SK-N-SH (cell line): ENCODE measurements around the gene HIPK2. TPM values are rescaled to one million over a fixed set of nuclear protein-coding genes. Genes with fewer than 3 reads are reported as not detected.

Experiments
- CTCF ChIA-PET: fragments of 300-600, 350-600 bp; formaldehyde crosslinking; extraction: SDS; loops from one replicate; lab custom pipeline; 2021; lab: Yijun Ruan, JAX
- POLR2A ChIA-PET: fragments of 350-600 bp; sonication (Branson Sonifier 250); formaldehyde crosslinking; extraction: SDS; loops from one replicate; lab custom pipeline; 2020; ENCODE audit warnings: antibody characterized with exemption, inconsistent platforms; lab: Yijun Ruan, JAX
- DNase-seq: peaks from one replicate; pipeline ENCODE4 v3.0.0; 2012
- H2AFZ ChIP-seq: fragments of 200-600 bp; sonication (generic); 2 replicates; pipeline ENCODE4 v1.8.1; 2016; ENCODE audit warnings: antibody characterized with exemption, mild to moderate bottlenecking, low read depth
- H3F3A ChIP-seq: fragments of 200-600 bp; sonication (generic); replicated peaks from 2 replicates; pipeline ENCODE3; 2016; ENCODE audit warnings: antibody characterized with exemption, mild to moderate bottlenecking; ENCODE audit not compliant: insufficient read depth
- H3K27ac ChIP-seq, 2 experiments: fragments of 200-500 bp in 1 of 2; fragments of 200-600 bp in 1 of 2; sonication (Bioruptor generic) in 1 of 2; sonication (generic), shearing (Covaris generic) in 1 of 2; 2 replicates each; pipeline versions ENCODE4 v1.5.1 to v1.6.1; 2014 to 2016; ENCODE audit warnings: low read depth in 2 of 2, inconsistent platforms in 1 of 2, low read length in 1 of 2, mild to moderate bottlenecking in 1 of 2, mixed read lengths in 1 of 2
- H3K27me3 ChIP-seq: fragments of 200-600 bp; sonication (generic), shearing (Covaris generic); 2 replicates; pipeline ENCODE4 v1.6.1; 2016; ENCODE audit warnings: mixed run types; ENCODE audit not compliant: insufficient read depth
- H3K36me3 ChIP-seq, 2 experiments: fragments of 200-500 bp in 1 of 2; fragments of 200-600 bp in 1 of 2; sonication (Bioruptor generic) in 1 of 2; sonication (generic) in 1 of 2; replicated peaks in 1 of 2; 2 replicates each; pipeline versions ENCODE3 to v1.5.1; 2014 to 2016; ENCODE audit warnings: low read length in 1 of 2, mild to moderate bottlenecking in 1 of 2; ENCODE audit not compliant: insufficient read depth in 2 of 2, control insufficient read depth in 1 of 2
- H3K4me1 ChIP-seq, 2 experiments: fragments of 200-500 bp in 1 of 2; fragments of 200-600 bp in 1 of 2; sonication (Bioruptor generic) in 1 of 2; sonication (generic), shearing (Covaris generic) in 1 of 2; 2 replicates each; pipeline versions ENCODE4 v1.5.1 to v1.6.1; 2014 to 2016; ENCODE audit warnings: low read depth in 1 of 2, low read length in 1 of 2, mixed run types in 1 of 2; ENCODE audit not compliant: insufficient read depth in 2 of 2, control insufficient read depth in 1 of 2
- H3K4me2 ChIP-seq: fragments of 200-600 bp; sonication (generic), shearing (Covaris generic); 2 replicates; pipeline ENCODE4 v1.6.1; 2017; ENCODE audit warnings: mixed run types
- H3K4me3 ChIP-seq, 2 experiments: fragments of 200-500 bp in 1 of 2; fragments of 200-600 bp in 1 of 2; sonication (Bioruptor generic) in 1 of 2; sonication (generic), shearing (Covaris generic) in 1 of 2; 2 replicates each; pipeline versions ENCODE4 v1.5.1 to v1.8.1; 2014 to 2016; ENCODE audit warnings: low read depth in 2 of 2, inconsistent platforms in 1 of 2, low read length in 1 of 2, mild to moderate bottlenecking in 1 of 2, mixed read lengths in 1 of 2, moderate library complexity in 1 of 2
- H3K79me2 ChIP-seq: fragments of 200-600 bp; sonication (generic); 2 replicates; pipeline ENCODE4 v1.8.1; 2017; ENCODE audit warnings: mild to moderate bottlenecking; ENCODE audit not compliant: insufficient read depth
- H3K9ac ChIP-seq: fragments of 200-600 bp; sonication (generic); 2 replicates; pipeline ENCODE4 v1.6.1; 2017; ENCODE audit warnings: mixed run types
- H3K9me2 ChIP-seq: fragments of 200-600 bp; sonication (generic); 2 replicates; pipeline ENCODE4 v1.6.1; 2017; ENCODE audit warnings: mixed run types
- H3K9me3 ChIP-seq: fragments of 200-600 bp; sonication (generic); 2 replicates; pipeline ENCODE4 v1.6.1; 2017; ENCODE audit warnings: mixed run types, mild to moderate bottlenecking, moderate library complexity
- H4K20me1 ChIP-seq: fragments of 200-600 bp; sonication (generic); 2 replicates; pipeline ENCODE4 v1.6.1; 2017; ENCODE audit warnings: mild to moderate bottlenecking, mixed run types; ENCODE audit not compliant: insufficient read depth
- CHD2 ChIP-seq: fragments of 150-350 bp; IDR thresholded peaks from 2 replicates; pipeline ENCODE4 v1.6.1; 2018; ENCODE audit warnings: low read length; ENCODE audit not compliant: partially characterized antibody
- EP300 ChIP-seq, 2 experiments: IDR thresholded peaks; 2 replicates each; pipeline versions ENCODE4 v1.4.0 to v1.6.1; 2012; ENCODE audit warnings: borderline replicate concordance in 1 of 2, low read depth in 1 of 2, low read length in 1 of 2
- EZH2phosphoT487 ChIP-seq: fragments of 200-600 bp; sonication (generic); IDR thresholded peaks from 2 replicates; pipeline ENCODE4 v1.6.1; 2017; ENCODE audit warnings: low read depth, mixed run types, mild to moderate bottlenecking, antibody characterized with exemption, moderate library complexity, borderline replicate concordance
- FOSL2 ChIP-seq: IDR thresholded peaks from 2 replicates; pipeline ENCODE4 v1.4.0; 2012; ENCODE audit warnings: low read depth, mild to moderate bottlenecking, moderate library complexity, borderline replicate concordance
- FOXJ3 ChIP-seq: sonication (generic); formaldehyde crosslinking; IDR thresholded peaks from 2 replicates; pipeline ENCODE4 v1.5.1; 2020; ENCODE audit warnings: mild to moderate bottlenecking, missing genetic modification reagents
- GABPA ChIP-seq: IDR thresholded peaks from 2 replicates; pipeline ENCODE4 v1.4.0; 2012; ENCODE audit warnings: low read depth, mild to moderate bottlenecking
- JUND ChIP-seq: IDR thresholded peaks from 2 replicates; pipeline ENCODE4 v1.4.0; 2012
- NRF1 ChIP-seq: IDR thresholded peaks from 2 replicates; pipeline ENCODE4 v1.6.1; 2012; ENCODE audit warnings: low read depth, mild to moderate bottlenecking, low read length
- POLR2AphosphoS5 ChIP-seq: IDR thresholded peaks from 2 replicates; pipeline ENCODE4 v1.6.1; 2012; ENCODE audit warnings: low read depth, low read length
- RCOR1 ChIP-seq: fragments of 150-350 bp; IDR thresholded peaks from 2 replicates; pipeline ENCODE4 v1.6.1; 2017; ENCODE audit warnings: antibody characterized with exemption, low read length
- RXRA ChIP-seq: IDR thresholded peaks from 2 replicates; pipeline ENCODE4 v1.4.0; 2012; ENCODE audit warnings: low read depth, mild to moderate bottlenecking, borderline replicate concordance
- SMC3 ChIP-seq: IDR thresholded peaks from 2 replicates; pipeline ENCODE4 v1.6.1; 2012; ENCODE audit warnings: low read depth, low read length, improper control_type of control experiment
- TEAD4 ChIP-seq: IDR thresholded peaks from 2 replicates; pipeline ENCODE4 v1.4.0; 2012; ENCODE audit warnings: mild to moderate bottlenecking, borderline replicate concordance; ENCODE audit not compliant: insufficient read depth
- WGBS: methylation state at CpG from one replicate; pipeline ENCODE4 v1.1.6; 2017; ENCODE audit warnings: low lambda C conversion rate; 5-methylcytosine and 5-hydroxymethylcytosine counted together
- polyA plus RNA-seq, 3 experiments: library from polyadenylated mRNA; depleted of rRNA; stranded (reverse); fragments of >200 nt; gene quantifications; 2 replicates each; pipeline ENCODE4 v1.2.3, GENCODE V29; 2012
- TF ChIP-seq, protein P1 (sequence below): IDR thresholded peaks from 2 replicates; pipeline ENCODE4 v1.4.0; 2012; ENCODE audit warnings: low read depth, borderline replicate concordance
- TF ChIP-seq, protein P2 (sequence below): IDR thresholded peaks from 2 replicates; pipeline ENCODE4 v1.4.0; 2012; ENCODE audit warnings: low read depth
- TF ChIP-seq, protein P3 (sequence below): fragments of 150-350 bp; IDR thresholded peaks from 2 replicates; pipeline ENCODE4 v1.6.1; 2016; ENCODE audit warnings: mild to moderate bottlenecking, low read depth, low read length
- TF ChIP-seq, protein P4 (sequence below): IDR thresholded peaks from 2 replicates; pipeline ENCODE4; 2012
- TF ChIP-seq, protein P5 (sequence below): IDR thresholded peaks from 2 replicates; pipeline ENCODE4 v1.6.1; 2012; ENCODE audit warnings: mild to moderate bottlenecking, low read depth, low read length, moderate library complexity

Gene HIPK2
- polyA plus RNA-seq, 1 of the 3 experiments (the other 2 are of a cell fraction): 14.2 TPM

DNA sequence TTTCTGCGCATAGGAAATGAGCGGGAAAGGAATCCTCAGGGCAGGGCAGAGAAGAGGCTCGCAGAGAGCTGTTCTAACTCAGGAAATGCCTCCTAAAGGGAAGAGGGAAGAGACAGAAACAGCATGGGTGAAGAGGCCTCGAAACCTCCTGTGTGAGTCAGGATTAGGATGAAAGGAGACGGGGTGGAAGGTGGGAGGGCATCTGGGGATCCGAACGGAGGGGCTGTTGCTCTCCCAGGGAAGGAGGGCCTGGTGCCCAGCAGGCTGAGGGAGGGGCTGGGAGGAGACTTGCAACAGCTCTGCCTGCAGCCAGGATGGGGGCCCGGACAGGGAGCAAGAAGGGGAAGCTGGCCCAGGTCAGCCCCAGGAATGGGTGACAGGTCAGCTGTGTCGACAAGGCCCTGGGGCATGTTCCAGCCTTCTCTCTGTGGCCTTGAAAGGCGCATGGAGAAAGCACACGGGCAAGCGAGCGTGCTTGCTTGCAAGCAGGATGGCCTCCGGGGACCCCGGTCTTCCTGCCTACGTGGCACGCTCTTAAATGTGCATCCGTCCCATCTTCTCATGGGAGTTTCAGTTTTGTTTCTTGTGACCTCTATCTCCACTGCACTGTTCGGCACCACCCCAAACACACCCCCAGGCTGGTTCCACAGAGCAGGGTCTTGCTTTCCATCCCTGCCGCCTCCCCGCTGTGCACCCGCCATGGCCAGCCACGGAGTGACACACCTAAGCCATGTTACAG, 63.5 kb downstream of the HIPK2 start:
- H3K4me1 ChIP-seq: peaks cover 6 to 9% of the 10 kb centered on the region in 2 experiments; a peak in 3 of 4 replicates
- H3K9me2 ChIP-seq: no peaks in the 10 kb centered on the region
- no peaks in the 10 kb centered on the region for H3F3A ChIP-seq
- no peaks in the 10 kb centered on the region for H3K27me3 ChIP-seq
- H2AFZ ChIP-seq: no peak overlapping the region
- POLR2A ChIA-PET: no interaction called here
- TF ChIP-seq, protein P1, sequence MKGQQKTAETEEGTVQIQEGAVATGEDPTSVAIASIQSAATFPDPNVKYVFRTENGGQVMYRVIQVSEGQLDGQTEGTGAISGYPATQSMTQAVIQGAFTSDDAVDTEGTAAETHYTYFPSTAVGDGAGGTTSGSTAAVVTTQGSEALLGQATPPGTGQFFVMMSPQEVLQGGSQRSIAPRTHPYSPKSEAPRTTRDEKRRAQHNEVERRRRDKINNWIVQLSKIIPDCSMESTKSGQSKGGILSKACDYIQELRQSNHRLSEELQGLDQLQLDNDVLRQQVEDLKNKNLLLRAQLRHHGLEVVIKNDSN: no peak
- TF ChIP-seq NRF1 (no peak), RCOR1 (no peak), EP300 (IDR thresholded peaks at IDR 0.05; ENCODE audit: borderline replicate concordance in 1 of 2, low read depth in 1 of 2, low read length in 1 of 2) (no peak), FOXJ3 (CRISPR knock-in tag) (no peak), JUND (no peak), POLR2AphosphoS5 (no peak), TEAD4 (no peak), SMC3 (no peak)
- TF ChIP-seq, protein P2, sequence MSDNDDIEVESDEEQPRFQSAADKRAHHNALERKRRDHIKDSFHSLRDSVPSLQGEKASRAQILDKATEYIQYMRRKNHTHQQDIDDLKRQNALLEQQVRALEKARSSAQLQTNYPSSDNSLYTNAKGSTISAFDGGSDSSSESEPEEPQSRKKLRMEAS: no peak
- no peak overlapping the region for H3K9ac ChIP-seq
- H3K36me3 ChIP-seq: peaks cover 25 to 41% of the 10 kb centered on the region in 2 experiments
- no peak for DNase-seq
- H3K4me2 ChIP-seq: no peak overlapping the region
- no peak overlapping the region for H3K4me3 ChIP-seq
- CTCF ChIA-PET: interaction anchor here (0.6 kb wide), 1 partner anchor 38 kb away, joined by 3 read pairs; no protein-coding TSS in a partner anchor
- H3K9me3 ChIP-seq: no peaks in the 10 kb centered on the region
- H4K20me1 ChIP-seq: peaks cover 86% of the 10 kb centered on the region
- peaks cover 88% of the 10 kb centered on the region for H3K79me2 ChIP-seq
- H3K27ac ChIP-seq: no peak overlapping the region
- WGBS: 94% methylated on average over 22 of the region's 23 CpGs

DNA sequence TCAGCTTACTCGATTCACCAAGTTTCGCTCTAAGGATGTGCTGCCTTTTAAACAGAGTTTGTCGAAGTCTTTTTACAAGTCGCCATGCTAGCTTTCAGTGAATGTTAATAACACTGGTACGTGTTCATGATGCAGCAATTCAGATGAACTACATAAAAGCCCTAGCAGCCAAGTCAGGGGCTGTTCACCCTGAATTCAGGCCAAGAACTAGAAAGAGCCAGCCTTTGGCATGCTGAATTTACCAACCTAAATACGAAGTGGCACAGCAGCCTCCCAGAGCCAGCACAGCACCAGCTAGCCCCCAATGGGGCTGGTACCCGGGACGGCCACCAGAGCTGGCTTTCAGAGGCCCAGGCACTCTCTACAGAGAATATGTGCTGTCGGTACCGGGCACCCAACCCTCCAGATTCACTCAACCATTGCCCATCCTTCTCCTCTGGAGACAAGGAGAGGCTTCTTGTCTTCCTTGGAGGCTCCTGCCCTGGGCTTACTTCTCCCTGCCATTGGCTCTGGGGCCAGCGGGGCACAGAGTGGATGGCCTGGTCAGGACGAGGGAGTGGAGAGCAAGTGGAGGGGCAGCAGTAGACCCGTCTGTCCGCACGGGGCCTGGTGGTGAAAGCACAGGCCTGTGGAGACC, 64.2 kb downstream of the HIPK2 start:
- Histone ChIP-seq H4K20me1 (peaks cover 85% of the 10 kb centered on the region), H3K9me2 (no peaks in the 10 kb centered on the region), H3K9me3 (no peaks in the 10 kb centered on the region), H3K27ac (no peak overlapping the region), H3K4me1 (peaks cover 6 to 13% of the 10 kb centered on the region in 2 experiments; a peak in 3 of 4 replicates), H3K79me2 (peaks cover 86% of the 10 kb centered on the region), H2AFZ (no peak overlapping the region), H3K4me3 (no peak overlapping the region), H3K36me3 (peaks cover 25 to 41% of the 10 kb centered on the region in 2 experiments), H3K9ac (no peak overlapping the region), H3K27me3 (no peaks in the 10 kb centered on the region), H3F3A (no peaks in the 10 kb centered on the region), H3K4me2 (no peak overlapping the region)
- no peak for DNase-seq
- 94% methylated on average over 15 of the region's 15 CpGs for WGBS
- ChIA-PET CTCF (no interaction called here), POLR2A (no interaction called here)
- TF ChIP-seq, protein P3, sequence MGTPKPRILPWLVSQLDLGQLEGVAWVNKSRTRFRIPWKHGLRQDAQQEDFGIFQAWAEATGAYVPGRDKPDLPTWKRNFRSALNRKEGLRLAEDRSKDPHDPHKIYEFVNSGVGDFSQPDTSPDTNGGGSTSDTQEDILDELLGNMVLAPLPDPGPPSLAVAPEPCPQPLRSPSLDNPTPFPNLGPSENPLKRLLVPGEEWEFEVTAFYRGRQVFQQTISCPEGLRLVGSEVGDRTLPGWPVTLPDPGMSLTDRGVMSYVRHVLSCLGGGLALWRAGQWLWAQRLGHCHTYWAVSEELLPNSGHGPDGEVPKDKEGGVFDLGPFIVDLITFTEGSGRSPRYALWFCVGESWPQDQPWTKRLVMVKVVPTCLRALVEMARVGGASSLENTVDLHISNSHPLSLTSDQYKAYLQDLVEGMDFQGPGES: no peak
- TF ChIP-seq GABPA: no peak
- no peak for TF ChIP-seq CHD2
- no peak for TF ChIP-seq SMC3
- TF ChIP-seq TEAD4: no peak
- no peak for TF ChIP-seq EP300 (IDR thresholded peaks at IDR 0.05; ENCODE audit: borderline replicate concordance in 1 of 2, low read depth in 1 of 2, low read length in 1 of 2)
- no peak for TF ChIP-seq EZH2phosphoT487
- TF ChIP-seq RXRA: no peak
- TF ChIP-seq, protein P4, sequence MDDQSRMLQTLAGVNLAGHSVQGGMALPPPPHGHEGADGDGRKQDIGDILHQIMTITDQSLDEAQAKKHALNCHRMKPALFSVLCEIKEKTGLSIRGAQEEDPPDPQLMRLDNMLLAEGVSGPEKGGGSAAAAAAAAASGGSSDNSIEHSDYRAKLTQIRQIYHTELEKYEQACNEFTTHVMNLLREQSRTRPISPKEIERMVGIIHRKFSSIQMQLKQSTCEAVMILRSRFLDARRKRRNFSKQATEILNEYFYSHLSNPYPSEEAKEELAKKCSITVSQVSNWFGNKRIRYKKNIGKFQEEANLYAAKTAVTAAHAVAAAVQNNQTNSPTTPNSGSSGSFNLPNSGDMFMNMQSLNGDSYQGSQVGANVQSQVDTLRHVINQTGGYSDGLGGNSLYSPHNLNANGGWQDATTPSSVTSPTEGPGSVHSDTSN: no peak
- TF ChIP-seq, protein P5, sequence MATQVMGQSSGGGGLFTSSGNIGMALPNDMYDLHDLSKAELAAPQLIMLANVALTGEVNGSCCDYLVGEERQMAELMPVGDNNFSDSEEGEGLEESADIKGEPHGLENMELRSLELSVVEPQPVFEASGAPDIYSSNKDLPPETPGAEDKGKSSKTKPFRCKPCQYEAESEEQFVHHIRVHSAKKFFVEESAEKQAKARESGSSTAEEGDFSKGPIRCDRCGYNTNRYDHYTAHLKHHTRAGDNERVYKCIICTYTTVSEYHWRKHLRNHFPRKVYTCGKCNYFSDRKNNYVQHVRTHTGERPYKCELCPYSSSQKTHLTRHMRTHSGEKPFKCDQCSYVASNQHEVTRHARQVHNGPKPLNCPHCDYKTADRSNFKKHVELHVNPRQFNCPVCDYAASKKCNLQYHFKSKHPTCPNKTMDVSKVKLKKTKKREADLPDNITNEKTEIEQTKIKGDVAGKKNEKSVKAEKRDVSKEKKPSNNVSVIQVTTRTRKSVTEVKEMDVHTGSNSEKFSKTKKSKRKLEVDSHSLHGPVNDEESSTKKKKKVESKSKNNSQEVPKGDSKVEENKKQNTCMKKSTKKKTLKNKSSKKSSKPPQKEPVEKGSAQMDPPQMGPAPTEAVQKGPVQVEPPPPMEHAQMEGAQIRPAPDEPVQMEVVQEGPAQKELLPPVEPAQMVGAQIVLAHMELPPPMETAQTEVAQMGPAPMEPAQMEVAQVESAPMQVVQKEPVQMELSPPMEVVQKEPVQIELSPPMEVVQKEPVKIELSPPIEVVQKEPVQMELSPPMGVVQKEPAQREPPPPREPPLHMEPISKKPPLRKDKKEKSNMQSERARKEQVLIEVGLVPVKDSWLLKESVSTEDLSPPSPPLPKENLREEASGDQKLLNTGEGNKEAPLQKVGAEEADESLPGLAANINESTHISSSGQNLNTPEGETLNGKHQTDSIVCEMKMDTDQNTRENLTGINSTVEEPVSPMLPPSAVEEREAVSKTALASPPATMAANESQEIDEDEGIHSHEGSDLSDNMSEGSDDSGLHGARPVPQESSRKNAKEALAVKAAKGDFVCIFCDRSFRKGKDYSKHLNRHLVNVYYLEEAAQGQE: no peak
- no peak for TF ChIP-seq FOSL2
